B cell (primary cell): ENCODE data around the gene HEG1.

ENCODE experiments used
- EZH2 ChIP-seq: IDR thresholded peaks from 2 replicates; pipeline ENCODE4 v1.6.1; 2012; ENCODE audit warnings: borderline replicate concordance, low read depth, mild to moderate bottlenecking, moderate library complexity, low read length; ENCODE audit not compliant: insufficient read depth, poor library complexity, severe bottlenecking
- TF ChIP-seq, protein P1 (sequence below): fragments of 200-600 bp; IDR thresholded peaks from one replicate; pipeline ENCODE4 v1.8.0; 2022; ENCODE audit warnings: antibody characterized with exemption, mild to moderate bottlenecking

GRCh38 chr3:124999897-125000435 is 55.8 kb downstream of the HEG1 start:
- TF ChIP-seq, protein P1, sequence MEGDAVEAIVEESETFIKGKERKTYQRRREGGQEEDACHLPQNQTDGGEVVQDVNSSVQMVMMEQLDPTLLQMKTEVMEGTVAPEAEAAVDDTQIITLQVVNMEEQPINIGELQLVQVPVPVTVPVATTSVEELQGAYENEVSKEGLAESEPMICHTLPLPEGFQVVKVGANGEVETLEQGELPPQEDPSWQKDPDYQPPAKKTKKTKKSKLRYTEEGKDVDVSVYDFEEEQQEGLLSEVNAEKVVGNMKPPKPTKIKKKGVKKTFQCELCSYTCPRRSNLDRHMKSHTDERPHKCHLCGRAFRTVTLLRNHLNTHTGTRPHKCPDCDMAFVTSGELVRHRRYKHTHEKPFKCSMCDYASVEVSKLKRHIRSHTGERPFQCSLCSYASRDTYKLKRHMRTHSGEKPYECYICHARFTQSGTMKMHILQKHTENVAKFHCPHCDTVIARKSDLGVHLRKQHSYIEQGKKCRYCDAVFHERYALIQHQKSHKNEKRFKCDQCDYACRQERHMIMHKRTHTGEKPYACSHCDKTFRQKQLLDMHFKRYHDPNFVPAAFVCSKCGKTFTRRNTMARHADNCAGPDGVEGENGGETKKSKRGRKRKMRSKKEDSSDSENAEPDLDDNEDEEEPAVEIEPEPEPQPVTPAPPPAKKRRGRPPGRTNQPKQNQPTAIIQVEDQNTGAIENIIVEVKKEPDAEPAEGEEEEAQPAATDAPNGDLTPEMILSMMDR = no peak
- no peak for TF ChIP-seq EZH2
